ENCODE data around the gene CDYL2. TPM values are rescaled to one million over a fixed set of nuclear protein-coding genes. Genes with fewer than 3 reads are reported as not detected.

Gene CDYL2
- total RNA-seq, 1 donor from 2014 or later: 5.4 TPM

DNA sequence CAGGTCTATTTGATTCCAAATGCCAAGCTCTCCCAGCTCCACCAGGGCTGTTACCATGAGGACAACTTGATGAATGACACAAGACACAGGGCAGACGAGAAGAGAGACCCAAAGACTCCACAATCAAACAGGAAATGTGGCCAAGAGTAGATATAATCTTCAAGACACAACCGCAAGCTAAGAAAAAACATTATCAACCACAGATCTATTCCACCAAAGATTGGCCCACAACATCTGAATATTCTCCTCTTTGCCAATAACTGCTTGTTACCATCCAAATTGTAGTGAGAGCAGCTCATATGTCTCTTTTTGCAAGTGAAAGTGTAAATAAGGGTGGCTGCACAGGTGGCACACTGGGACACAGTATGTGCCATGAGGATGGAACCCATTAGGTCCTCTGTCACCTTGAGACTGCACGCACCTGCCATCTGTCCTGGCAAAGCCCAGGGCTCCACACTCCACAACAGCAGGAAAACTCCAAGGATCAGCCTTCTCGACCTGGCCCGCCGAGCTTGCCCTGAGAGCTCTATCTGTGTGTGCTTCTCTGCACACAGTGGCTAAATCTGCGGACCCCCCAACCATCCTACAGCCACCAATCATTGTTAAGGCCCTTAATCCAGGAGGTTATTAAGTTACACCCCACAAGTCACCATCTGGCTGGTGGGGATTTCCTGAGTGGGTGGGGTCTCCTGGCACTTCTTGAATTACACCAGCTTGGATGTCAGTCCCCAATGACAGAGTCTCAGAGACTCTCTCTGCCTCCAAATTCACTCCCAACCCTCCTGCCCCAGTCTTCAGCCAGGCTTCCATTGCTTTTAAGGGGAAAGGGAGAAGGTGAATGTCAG is 213.1 kb downstream of the CDYL2 start:
- DNase-seq (ENCODE audit: low read depth): no peak
- TF ChIP-seq, protein P1, sequence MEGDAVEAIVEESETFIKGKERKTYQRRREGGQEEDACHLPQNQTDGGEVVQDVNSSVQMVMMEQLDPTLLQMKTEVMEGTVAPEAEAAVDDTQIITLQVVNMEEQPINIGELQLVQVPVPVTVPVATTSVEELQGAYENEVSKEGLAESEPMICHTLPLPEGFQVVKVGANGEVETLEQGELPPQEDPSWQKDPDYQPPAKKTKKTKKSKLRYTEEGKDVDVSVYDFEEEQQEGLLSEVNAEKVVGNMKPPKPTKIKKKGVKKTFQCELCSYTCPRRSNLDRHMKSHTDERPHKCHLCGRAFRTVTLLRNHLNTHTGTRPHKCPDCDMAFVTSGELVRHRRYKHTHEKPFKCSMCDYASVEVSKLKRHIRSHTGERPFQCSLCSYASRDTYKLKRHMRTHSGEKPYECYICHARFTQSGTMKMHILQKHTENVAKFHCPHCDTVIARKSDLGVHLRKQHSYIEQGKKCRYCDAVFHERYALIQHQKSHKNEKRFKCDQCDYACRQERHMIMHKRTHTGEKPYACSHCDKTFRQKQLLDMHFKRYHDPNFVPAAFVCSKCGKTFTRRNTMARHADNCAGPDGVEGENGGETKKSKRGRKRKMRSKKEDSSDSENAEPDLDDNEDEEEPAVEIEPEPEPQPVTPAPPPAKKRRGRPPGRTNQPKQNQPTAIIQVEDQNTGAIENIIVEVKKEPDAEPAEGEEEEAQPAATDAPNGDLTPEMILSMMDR (conservative IDR thresholded peaks at IDR 0.05; ENCODE audit: low read depth, low read length): no peak
- no peak overlapping the region for H3K4me3 ChIP-seq (ENCODE audit: low read depth, low read length)

DNA sequence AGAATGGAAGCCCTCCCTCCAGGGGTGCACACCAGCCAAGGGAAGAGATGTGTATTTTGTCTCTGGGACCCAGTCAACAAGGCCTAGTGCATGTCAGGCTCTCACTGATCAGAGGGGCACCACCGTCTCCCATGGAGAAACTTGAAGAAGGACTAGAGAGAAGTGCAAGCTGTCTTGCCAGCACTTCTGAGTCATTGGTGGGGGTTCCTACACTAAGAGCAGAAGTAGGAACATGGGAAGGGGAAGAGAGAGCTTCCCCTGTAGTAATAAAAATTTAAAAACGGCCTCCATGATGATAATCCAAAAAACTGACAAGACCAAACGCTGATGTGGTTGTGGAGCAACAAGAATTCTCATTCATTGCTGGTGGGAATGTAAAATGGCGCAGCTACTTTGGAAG is 217.3 kb downstream of the CDYL2 start:
- no peak overlapping the region for H3K4me3 ChIP-seq (ENCODE audit: low read depth, low read length)
- TF ChIP-seq, protein P1 (conservative IDR thresholded peaks at IDR 0.05; ENCODE audit: low read depth, low read length): no peak
- no peak for DNase-seq (ENCODE audit: low read depth)

DNA sequence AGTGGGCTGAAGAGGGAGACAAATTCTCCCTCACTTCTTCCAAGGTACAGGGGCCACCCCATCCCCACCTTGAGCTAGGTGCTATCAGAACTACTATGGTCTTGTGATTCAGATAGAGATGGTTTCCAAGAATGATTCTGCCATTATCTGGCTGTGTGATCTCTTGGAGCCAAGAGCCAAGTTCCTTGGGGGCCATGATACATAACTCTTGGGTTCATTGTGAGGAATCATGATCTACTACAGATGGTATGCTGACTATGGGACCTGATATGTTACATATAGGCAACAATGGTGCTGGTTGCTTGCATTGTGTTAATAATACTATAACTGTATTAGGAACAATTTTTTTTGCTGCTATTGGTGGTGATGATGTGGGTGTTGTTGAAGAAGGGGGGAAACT is 217.9 kb downstream of the CDYL2 start:
- no peak overlapping the region for H3K4me3 ChIP-seq (ENCODE audit: low read depth, low read length)
- TF ChIP-seq, protein P1 (conservative IDR thresholded peaks at IDR 0.05; ENCODE audit: low read depth, low read length): no peak
- DNase-seq (ENCODE audit: low read depth): no peak

DNA sequence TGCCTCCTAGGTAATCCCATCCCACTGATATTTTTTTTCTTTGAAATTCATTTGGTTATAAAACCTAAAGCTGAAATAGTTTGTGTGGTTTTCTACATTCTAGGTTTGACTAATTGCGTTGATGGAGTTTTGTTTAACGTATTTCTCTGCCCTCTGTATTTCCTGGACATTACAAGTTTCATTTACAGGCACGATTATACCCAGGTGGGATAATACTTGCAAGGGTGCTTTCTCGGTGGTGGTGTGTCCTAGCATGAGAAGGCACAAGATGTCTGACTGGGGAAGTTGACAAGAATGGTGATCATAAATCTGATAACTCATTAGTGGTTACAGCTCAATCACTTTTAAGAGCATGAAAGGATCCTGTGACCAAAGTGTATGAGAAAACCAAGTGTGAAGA is 218.6 kb downstream of the CDYL2 start:
- no peak for DNase-seq (ENCODE audit: low read depth)
- TF ChIP-seq, protein P1 (conservative IDR thresholded peaks at IDR 0.05; ENCODE audit: low read depth, low read length): no peak
- H3K4me3 ChIP-seq (ENCODE audit: low read depth, low read length): no peak overlapping the region

DNA sequence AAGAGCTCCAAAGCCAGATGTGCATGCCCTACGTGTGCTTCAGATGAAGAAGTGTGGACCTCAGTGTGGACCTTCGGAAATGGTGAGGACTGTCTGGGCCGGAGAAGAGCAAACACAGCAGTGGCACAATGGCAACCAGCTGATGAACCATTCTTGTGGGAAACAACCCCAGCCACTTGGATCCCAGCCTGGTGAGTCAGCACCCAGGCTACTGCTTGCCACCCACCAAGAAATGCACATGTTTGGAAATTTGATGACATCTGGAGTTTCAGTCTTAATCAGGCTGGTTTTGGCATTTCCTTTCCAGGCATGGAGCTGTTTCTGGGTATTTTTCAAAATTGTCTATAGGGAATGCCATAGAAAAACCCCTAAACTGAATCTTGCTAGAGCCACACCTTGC is 220.9 kb downstream of the CDYL2 start:
- TF ChIP-seq, protein P1 (conservative IDR thresholded peaks at IDR 0.05; ENCODE audit: low read depth, low read length): no peak
- DNase-seq (ENCODE audit: low read depth): no peak
- no peak overlapping the region for H3K4me3 ChIP-seq (ENCODE audit: low read depth, low read length)

DNA sequence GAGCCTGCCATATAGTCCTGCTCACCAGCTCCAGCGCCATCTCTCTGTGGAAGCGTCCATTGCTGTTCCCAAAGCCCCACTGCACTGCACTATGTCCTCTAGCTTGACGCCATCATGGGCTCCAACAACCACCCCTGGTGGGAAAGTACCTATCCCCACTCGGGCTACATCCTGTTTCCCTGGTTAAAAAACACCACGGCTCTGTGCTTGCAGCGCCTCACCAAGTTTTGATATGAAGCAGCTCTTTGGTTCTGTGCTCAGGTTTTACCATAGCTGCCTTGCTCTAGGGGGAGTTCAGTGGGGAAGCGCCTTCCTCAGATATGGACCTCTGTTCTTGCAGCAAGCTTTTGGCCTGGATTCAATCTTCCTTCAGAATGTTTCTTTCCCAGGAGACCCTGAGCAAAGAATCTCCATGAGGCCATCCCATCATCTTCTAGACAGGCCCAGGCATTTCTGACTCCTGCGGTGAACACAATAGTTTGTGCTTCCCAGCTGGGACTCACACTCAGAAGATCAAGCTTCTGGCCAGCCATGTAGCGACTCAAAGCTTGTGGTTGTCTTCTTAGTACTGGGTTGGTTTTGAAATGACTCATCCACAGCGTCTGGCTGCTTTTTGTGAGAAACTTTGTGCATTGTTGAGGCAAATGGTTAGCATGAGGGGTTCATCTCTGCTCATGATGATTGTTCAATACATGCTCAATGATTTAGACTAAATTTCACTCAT is 224.1 kb downstream of the CDYL2 start:
- H3K4me3 ChIP-seq (ENCODE audit: low read depth, low read length): no peak overlapping the region
- TF ChIP-seq, protein P1 (conservative IDR thresholded peaks at IDR 0.05; ENCODE audit: low read depth, low read length): no peak
- DNase-seq (ENCODE audit: low read depth): no peak

All from epithelial cell of proximal tubule (primary cell).